UCSD-AML1 (cell line): Measurements from ENCODE around the gene SRRM5.
A peak's percentile ranks its signal among the peaks of the same experiment; 100 is the strongest.
"Not testable (repeated sequence)": the region's sequence is repeated elsewhere in the genome, so short reads cannot be mapped to it uniquely, and the experiment has no call there.

Experiments
- DNase-seq: peaks from one replicate; lab custom pipeline; 2025; ENCODE audit not compliant: unreplicated experiment; lab: John Stamatoyannopoulos, UW

The SRRM5 gene

GRCh38 chr19:43610493-43610892 lies 1.4 kb upstream of the SRRM5 start:
- DNase-seq: no peak

- DNase-seq: no peak
These were observed 486 bp downstream of the SRRM5 start for GRCh38 chr19:43612374-43612773.

GRCh38 chr19:43616306-43616705 lies 4.4 kb downstream of the SRRM5 start:
- DNase-seq: no peak

- DNase-seq: no peak
These were observed 5.1 kb downstream of the SRRM5 start for GRCh38 chr19:43616954-43617353.

DNA sequence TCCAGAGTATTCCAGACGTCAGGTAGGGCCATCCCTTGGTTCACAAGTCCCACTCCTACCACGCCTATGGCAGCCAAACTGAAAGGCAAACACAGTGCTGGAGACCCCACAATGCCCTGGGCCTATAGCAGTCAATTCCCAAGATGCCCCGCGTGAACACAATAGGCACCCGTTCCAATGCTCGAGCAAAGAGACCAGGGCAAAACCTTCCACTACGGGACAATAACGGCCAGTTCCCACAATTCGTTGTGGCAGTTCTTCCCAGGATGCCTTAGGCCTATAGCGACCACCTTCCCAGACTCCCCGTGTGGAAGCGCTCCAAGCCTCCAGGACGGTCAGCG lies 7.0 kb downstream of the SRRM5 start:
- DNase-seq: peak; percentile 83

DNA sequence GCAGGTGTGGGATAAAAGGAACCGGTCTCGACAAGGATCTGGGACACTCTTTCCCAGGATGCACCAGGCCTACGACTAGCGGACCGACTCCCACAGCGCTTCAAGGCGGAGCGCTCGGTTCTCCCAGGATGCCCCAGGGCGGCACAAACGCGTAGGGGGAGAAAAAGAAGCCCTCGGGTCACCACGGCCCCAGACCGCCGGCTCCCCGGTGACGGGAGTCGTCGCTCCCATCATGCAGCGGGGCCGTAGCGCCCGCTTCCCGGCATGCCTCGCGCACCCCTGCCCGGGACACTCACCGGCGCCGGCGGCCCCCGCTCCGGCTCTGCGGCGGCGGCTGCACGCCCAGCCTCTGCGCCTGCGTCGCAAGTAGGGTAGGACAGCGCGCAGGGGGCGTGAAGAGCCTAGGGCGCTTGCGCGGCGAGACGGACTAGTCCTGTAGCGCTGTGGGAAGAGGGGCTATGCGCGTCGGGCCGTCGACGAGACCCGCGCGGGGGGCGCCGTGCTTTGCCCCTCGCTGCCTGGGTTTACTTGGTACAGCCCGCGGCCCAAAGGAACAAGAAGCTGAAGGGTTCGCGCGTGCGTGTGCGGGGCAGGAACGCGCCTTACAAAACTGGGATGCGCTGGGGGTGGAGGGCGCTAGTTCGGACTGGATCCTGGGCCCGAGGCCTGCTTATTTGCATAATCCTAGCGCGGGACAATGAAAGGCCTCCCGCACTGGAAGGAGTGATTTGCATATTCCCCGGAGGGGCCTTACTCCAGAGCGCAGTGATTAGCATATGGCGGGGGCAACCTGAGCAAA lies 7.6 kb downstream of the SRRM5 start, which contains the start of gene ZNF428:
ZNF428 (minus strand) TSS at position 368 of the 799 bp plus-strand sequence. CDS start 5,325 bp downstream, outside the sequence.
- peak; percentile 88 for DNase-seq

- DNase-seq: no peak
These were observed 8.4 kb downstream of the SRRM5 start for GRCh38 chr19:43620061-43621001.

- no peak for DNase-seq
These were observed 10.2 kb downstream of the SRRM5 start for GRCh38 chr19:43622070-43622469.

DNA sequence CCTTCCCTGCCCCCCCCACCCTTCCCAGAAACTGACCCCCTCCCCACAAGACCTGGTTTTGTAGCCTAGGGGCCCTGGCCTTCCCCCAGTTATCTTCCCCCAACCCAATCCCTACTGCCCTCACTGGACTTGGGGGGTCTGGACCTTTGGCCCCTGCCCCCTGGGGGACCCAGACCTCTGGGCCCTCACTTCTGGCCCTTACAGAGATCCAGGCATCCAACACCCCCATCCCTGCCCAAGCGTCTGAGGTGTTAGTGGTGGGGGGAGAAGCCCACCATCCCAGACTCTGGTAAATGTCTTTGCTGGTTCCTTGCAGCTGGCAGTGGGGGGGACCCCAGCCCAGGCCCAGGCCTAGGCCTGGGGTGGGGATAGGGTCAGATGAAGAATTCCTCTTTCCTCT lies 11.1 kb downstream of the SRRM5 start:
- no peak for DNase-seq

GRCh38 chr19:43623889-43624670 lies 12.2 kb downstream of the SRRM5 start:
- DNase-seq: no peak

GRCh38 chr19:43624933-43625332 lies 13.0 kb downstream of the SRRM5 start:
- DNase-seq: peak; percentile 85

DNA sequence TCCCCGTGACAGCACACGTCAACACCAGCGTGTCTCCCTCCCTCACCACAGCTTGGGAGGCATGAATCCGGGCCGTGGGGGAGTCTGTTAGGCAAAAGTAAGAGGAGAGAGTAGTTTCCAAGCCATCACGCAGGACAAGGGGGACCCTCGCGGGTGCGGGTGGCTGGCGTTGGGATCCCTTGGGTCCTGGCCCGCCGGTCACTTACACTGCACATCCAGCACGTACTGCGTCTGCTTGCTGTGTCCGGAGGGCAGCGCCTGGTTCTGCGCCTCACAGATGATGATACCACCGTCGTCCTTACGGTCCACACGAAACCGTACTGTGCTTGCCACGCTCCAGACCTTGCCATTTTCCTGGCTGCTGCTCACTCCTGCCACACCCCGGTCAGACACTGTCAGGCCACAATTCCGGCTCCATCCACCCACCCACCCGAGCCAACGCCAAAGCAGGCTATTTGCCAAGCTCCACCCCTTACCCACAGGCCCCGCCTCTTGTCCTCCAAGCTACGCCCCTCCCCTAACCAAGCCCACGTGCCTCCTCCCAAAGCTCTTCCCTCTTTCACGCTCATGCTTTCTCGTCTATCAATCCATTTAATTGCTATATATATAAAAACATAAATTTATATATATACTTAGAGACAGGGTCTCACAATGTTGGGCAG lies 14.2 kb downstream of the SRRM5 start:
- DNase-seq: peak; percentile 86

- DNase-seq: no peak
These were observed 14.9 kb downstream of the SRRM5 start for GRCh38 chr19:43626838-43627237.

- DNase-seq: no peak
These were observed 16.9 kb downstream of the SRRM5 start for GRCh38 chr19:43628646-43629326.

- DNase-seq: no peak
These were observed 19.6 kb downstream of the SRRM5 start for GRCh38 chr19:43631491-43631890.

- DNase-seq: no peak
These were observed 21.6 kb downstream of the SRRM5 start for GRCh38 chr19:43633520-43633919.

DNA sequence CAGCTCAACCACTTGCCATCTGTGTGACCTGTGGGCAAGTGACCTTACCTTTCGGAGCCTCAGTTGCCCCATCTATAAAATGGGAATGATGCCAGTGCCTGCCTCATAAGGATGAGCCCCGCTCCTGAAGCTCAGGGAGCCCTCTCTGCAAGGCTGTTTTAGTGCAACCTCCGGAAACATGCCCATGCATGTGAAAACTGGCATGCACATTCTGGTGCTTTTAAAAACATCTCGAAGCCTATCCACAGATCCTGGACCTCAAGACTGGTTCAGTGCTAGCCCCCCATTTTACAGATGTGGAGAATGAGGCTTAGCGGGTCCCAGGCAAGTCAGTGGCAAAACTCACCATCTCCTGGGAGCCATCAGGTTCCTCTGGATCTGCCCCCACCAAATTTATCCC lies 22.2 kb downstream of the SRRM5 start:
- DNase-seq: no peak

DNA sequence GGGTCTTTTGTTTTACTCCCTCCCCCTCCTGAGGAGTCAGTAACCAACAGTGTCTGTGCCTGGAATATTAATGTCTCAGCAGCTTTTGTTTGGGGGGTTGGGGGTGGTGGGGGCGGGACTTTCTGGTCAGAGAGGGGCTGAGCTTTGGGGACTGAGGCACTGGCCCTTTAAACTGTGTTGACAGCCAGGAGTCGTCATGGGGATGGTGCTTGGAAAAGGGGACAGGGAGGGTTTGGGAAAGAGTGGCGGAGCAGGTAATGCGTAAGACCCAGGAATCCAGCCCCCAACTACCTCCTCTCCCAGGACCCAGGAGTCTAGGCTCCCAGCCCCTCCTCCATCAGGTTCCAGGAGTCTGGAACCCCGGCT lies 22.6 kb downstream of the SRRM5 start:
- no peak for DNase-seq

- DNase-seq: no peak
These were observed 23.1 kb downstream of the SRRM5 start for GRCh38 chr19:43634872-43635560.

GRCh38 chr19:43635561-43635940 lies 23.7 kb downstream of the SRRM5 start:
- DNase-seq: not testable (repeated sequence)
